ENCODE measurements around the gene WFIKKN2. TPM values are rescaled to one million over a fixed set of nuclear protein-coding genes. Genes with fewer than 3 reads are reported as not detected.
"Not testable (repeated sequence)": the region's sequence is repeated elsewhere in the genome, so short reads cannot be mapped to it uniquely, and the experiment has no call there.

WFIKKN2 gene
- total RNA-seq, 1 donor from 2014 or later = not detected

DNA sequence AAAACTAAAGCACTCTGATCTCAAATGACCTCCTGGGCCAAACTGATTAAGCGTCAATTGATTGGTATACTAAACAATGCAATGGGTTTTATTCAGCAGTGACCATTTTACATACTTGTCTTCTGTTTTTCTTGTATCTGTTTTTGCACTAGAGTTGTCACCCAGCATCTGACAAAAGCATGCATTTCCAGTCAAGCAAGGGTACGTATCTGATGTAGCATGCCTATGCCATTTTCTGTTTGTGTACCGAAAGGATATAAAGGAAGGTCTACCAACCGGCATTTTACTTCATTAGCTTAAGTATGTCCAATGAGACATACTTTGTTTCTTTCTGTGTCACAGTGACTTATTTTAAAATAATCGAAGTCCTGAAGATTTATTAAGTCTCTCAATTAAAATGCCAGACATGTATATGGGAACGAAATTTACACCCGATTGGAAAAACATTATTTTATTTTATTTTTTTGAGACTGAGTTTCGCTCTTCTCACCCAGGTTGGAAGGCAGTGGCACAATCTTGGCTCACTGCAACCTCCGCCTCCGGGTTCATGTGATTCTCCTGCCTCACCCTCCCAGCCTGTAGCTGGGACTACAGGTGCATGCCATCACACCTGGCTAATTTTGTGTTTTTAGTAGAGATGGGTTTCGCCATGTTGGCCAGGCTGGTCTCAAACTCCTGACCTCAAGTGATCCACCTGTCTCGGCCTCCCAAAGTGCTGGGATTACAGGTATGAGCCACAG is 23.3 kb downstream of the WFIKKN2 start:
- Histone ChIP-seq H3K4me3 (ENCODE audit: low read depth, low read length) (no peak overlapping the region), H3K36me3 (ENCODE audit: control insufficient read depth, insufficient read depth, low read length) (no peaks in the 10 kb centered on the region), H3K27me3 (ENCODE audit: control insufficient read depth, insufficient read depth, low read length) (no peaks in the 10 kb centered on the region)
- DNase-seq (ENCODE audit: low read depth) = no peak
- TF ChIP-seq, protein P1, sequence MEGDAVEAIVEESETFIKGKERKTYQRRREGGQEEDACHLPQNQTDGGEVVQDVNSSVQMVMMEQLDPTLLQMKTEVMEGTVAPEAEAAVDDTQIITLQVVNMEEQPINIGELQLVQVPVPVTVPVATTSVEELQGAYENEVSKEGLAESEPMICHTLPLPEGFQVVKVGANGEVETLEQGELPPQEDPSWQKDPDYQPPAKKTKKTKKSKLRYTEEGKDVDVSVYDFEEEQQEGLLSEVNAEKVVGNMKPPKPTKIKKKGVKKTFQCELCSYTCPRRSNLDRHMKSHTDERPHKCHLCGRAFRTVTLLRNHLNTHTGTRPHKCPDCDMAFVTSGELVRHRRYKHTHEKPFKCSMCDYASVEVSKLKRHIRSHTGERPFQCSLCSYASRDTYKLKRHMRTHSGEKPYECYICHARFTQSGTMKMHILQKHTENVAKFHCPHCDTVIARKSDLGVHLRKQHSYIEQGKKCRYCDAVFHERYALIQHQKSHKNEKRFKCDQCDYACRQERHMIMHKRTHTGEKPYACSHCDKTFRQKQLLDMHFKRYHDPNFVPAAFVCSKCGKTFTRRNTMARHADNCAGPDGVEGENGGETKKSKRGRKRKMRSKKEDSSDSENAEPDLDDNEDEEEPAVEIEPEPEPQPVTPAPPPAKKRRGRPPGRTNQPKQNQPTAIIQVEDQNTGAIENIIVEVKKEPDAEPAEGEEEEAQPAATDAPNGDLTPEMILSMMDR (IDR thresholded peaks at IDR 0.05; ENCODE audit: insufficient read depth, low read length, poor library complexity, severe bottlenecking) = no peak

- not testable (repeated sequence) for H3K4me3 ChIP-seq (ENCODE audit: low read depth, low read length); DNase-seq (ENCODE audit: low read depth); H3K27me3 ChIP-seq (ENCODE audit: control insufficient read depth, insufficient read depth, low read length); H3K36me3 ChIP-seq (ENCODE audit: control insufficient read depth, insufficient read depth, low read length)
These were observed 24.3 kb downstream of the WFIKKN2 start for GRCh38 chr17:50859727-50860126.

GRCh38 chr17:50861334-50861676 is 25.9 kb downstream of the WFIKKN2 start:
- no peak for DNase-seq (ENCODE audit: low read depth)
- TF ChIP-seq, protein P1 (IDR thresholded peaks at IDR 0.05; ENCODE audit: insufficient read depth, low read length, poor library complexity, severe bottlenecking) = no peak
- H3K4me3 ChIP-seq (ENCODE audit: low read depth, low read length) = no peak overlapping the region
- no peaks in the 10 kb centered on the region for H3K36me3 ChIP-seq (ENCODE audit: control insufficient read depth, insufficient read depth, low read length)
- no peaks in the 10 kb centered on the region for H3K27me3 ChIP-seq (ENCODE audit: control insufficient read depth, insufficient read depth, low read length)

DNA sequence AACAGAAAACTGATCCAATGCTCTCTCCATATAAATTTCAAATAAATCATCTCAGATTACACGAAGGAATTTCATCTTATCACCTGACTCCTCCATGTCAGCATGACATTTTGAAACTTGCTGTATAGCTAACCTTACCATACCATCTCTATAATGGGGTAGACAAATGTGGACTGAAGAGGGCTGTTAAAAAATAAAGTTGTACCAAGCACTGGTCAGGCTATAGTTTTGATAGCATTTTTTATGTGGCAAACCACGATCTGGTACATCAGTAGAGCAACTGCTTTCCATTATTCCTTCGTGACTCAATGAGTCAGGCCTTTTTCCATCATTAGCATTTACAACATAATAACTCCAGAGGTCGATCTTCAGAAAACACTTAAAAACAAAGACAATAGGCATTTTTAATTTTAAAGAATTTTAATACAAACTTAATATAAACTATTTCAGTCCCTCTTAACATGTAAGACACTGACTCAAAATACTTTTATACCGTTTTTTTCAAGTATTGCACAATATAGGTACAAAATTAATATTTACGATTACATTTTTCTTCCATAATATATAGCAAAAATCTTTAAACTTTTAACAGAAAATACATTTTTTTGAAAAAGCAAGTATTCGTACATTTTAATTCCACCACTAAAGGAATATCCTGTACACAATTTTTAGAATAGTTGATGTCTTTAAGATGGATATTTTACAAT is 26.6 kb downstream of the WFIKKN2 start:
- no peaks in the 10 kb centered on the region for H3K36me3 ChIP-seq (ENCODE audit: control insufficient read depth, insufficient read depth, low read length)
- H3K4me3 ChIP-seq (ENCODE audit: low read depth, low read length) = no peak overlapping the region
- DNase-seq (ENCODE audit: low read depth) = no peak
- no peaks in the 10 kb centered on the region for H3K27me3 ChIP-seq (ENCODE audit: control insufficient read depth, insufficient read depth, low read length)
- TF ChIP-seq, protein P1 (IDR thresholded peaks at IDR 0.05; ENCODE audit: insufficient read depth, low read length, poor library complexity, severe bottlenecking) = no peak

DNA sequence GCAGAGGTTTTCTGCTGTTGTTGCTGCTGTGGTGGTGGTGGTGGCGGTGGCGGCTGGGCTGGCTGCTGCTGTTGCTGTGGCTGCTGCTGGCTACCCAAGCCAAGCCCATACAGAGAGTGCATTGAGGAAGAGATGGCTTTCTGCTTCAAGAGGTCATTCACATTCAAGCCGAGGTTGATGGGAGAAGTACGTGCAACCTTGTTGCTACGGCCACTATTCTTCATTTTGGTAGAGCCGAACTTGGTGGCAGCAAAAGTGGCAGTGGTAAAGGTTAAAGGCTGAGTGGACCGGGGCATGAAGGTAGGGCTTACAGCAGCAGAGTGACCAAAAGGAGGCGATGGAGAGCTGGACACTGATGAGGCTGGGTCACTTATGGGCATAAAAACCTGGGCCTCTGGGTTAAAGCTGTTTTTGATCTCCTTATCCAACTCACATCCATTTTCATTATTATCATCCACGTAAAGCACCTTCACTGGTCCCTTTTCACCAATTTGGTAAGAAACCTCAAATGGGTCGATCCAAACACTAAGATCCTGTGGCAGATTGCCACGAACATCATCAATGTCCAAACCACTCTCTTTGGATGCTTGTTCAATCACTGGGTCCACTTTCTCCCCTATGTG is 27.9 kb downstream of the WFIKKN2 start:
- no peak for DNase-seq (ENCODE audit: low read depth)
- no peaks in the 10 kb centered on the region for H3K27me3 ChIP-seq (ENCODE audit: control insufficient read depth, insufficient read depth, low read length)
- H3K4me3 ChIP-seq (ENCODE audit: low read depth, low read length) = peak overlapping the region; percentile 13
- no peaks in the 10 kb centered on the region for H3K36me3 ChIP-seq (ENCODE audit: control insufficient read depth, insufficient read depth, low read length)
- TF ChIP-seq, protein P1 (IDR thresholded peaks at IDR 0.05; ENCODE audit: insufficient read depth, low read length, poor library complexity, severe bottlenecking) = peak; percentile 72

- H3K4me3 ChIP-seq (ENCODE audit: low read depth, low read length) = peak overlapping the region; percentile 78
- H3K36me3 ChIP-seq (ENCODE audit: control insufficient read depth, insufficient read depth, low read length) = no peaks in the 10 kb centered on the region
- TF ChIP-seq, protein P1 (IDR thresholded peaks at IDR 0.05; ENCODE audit: insufficient read depth, low read length, poor library complexity, severe bottlenecking) = no peak
- no peak for DNase-seq (ENCODE audit: low read depth)
- no peaks in the 10 kb centered on the region for H3K27me3 ChIP-seq (ENCODE audit: control insufficient read depth, insufficient read depth, low read length)
These were observed 28.5 kb downstream of the WFIKKN2 start for GRCh38 chr17:50863931-50864330.

Measured in kidney epithelial cell (primary cell).